Measurements from ENCODE around the gene DAP. TPM values are rescaled to one million over a fixed set of nuclear protein-coding genes. Genes with fewer than 3 reads are reported as not detected.

The DAP gene
- total and polyA plus RNA-seq, 2 of the 4 experiments (the other 2 are of a cell fraction), result 49.6 to 189 TPM

GRCh38 chr5:10674582-10674981 lies 86.5 kb downstream of the DAP start:
- Histone ChIP-seq H3K36me3 (ENCODE audit: control insufficient read depth, insufficient read depth, low read length) (peaks cover 20% of the 10 kb centered on the region), H2BK5ac (ENCODE audit: low read depth, low read length, poor library complexity, severe bottlenecking) (no peak overlapping the region), H3K9ac (ENCODE audit: low read depth, low read length) (no peak overlapping the region), H4K8ac (ENCODE audit: low read depth in 2 of 2, low read length in 2 of 2) (no peak overlapping the region), H2BK20ac (ENCODE audit: low read depth, low read length) (no peak overlapping the region), H3K9me3 (ENCODE audit: control insufficient read depth, insufficient read depth, low read length) (no peaks in the 10 kb centered on the region), H3K4me2 (ENCODE audit: low read depth, low read length) (no peak overlapping the region), H3K4me3 (ENCODE audit: insufficient read depth, low read depth, low read length) (no peak overlapping the region), H3K4ac (ENCODE audit: low read depth, low read length) (no peak overlapping the region), H2AFZ (replicated peaks; ENCODE audit: low read length, poor library complexity) (no peak overlapping the region), H4K5ac (ENCODE audit: low read depth, low read length) (no peak overlapping the region), H3K14ac (replicated peaks; ENCODE audit: low read depth, low read length) (no peak overlapping the region), H3K9me1 (ENCODE audit: insufficient read depth, low read length) (peaks cover 5% of the 10 kb centered on the region; the same call in 1 of the 2 replicates), H3K18ac (ENCODE audit: low read depth, low read length) (no peak overlapping the region), H3K79me1 (ENCODE audit: low read depth in 1 of 2, low read length in 2 of 2) (peaks cover 0 to 2% of the 10 kb centered on the region in 2 experiments; a peak in 1 of 4 replicates), H2BK120ac (ENCODE audit: low read depth, low read length) (no peak overlapping the region), H2BK15ac (ENCODE audit: low read depth, low read length) (no peak overlapping the region), H4K91ac (ENCODE audit: insufficient read depth, low read depth, low read length) (no peak overlapping the region), H3K23ac (ENCODE audit: low read depth, low read length) (no peak overlapping the region), H4K20me1 (ENCODE audit: insufficient read depth, low read length) (no peaks in the 10 kb centered on the region), H2AK9ac (replicated peaks; ENCODE audit: low read depth, low read length, poor library complexity) (no peak overlapping the region), H2AK5ac (ENCODE audit: low read depth, low read length) (no peak overlapping the region), H3K56ac (ENCODE audit: extremely low read depth, insufficient read depth, low read length) (no peak overlapping the region), H3K4me1 (ENCODE audit: control insufficient read depth, insufficient read depth, low read length) (no peaks in the 10 kb centered on the region), H3K27ac (ENCODE audit: insufficient read depth, low read length) (no peak overlapping the region), H3K27me3 (ENCODE audit: control insufficient read depth, insufficient read depth, low read length) (peaks cover 2% of the 10 kb centered on the region)
- BruUV-seq (replicated peaks), result no TSS peak
- dilution Hi-C loops (cut with HindIII; ENCODE audit: low sequenced_read_pairs, unreplicated experiment) (no loop called here), intact Hi-C loops (cut with micrococcal nuclease) (no loop called here), in situ Hi-C loops (cut with MboI; ENCODE audit: low sequenced_read_pairs) (no loop called here)
- CTCF ChIA-PET, result interaction anchor here (0.6 kb wide), 1 partner anchor 221 kb away, joined by 3 read pairs; no protein-coding TSS in a partner anchor
- TF ChIP-seq POLR2A (IDR thresholded peaks at IDR 0.05; ENCODE audit: low read depth, low read length) (no peak), CTCF (conservative IDR thresholded peaks at IDR 0.05; ENCODE audit: low read depth, low read length) (no peak), MXI1 (IDR thresholded peaks at IDR 0.05; ENCODE audit: borderline replicate concordance, low read depth, low read length) (no peak), ELK1 (IDR thresholded peaks at IDR 0.05; ENCODE audit: borderline replicate concordance, low read depth, low read length) (no peak), BHLHE40 (IDR thresholded peaks at IDR 0.05; ENCODE audit: low read depth, low read length) (no peak), MAFK (IDR thresholded peaks at IDR 0.05; ENCODE audit: low read depth, low read length) (no peak), FOS (IDR thresholded peaks at IDR 0.05; ENCODE audit: low read depth, low read length) (no peak), MAZ (IDR thresholded peaks at IDR 0.05; ENCODE audit: borderline replicate concordance, low read depth, low read length) (no peak), CHD1 (IDR thresholded peaks at IDR 0.05; ENCODE audit: low read depth, low read length) (no peak), CEBPB (IDR thresholded peaks at IDR 0.05; ENCODE audit: low read depth, low read length) (no peak), RAD21 (IDR thresholded peaks at IDR 0.05; ENCODE audit: low read length) (no peak), NFE2L2 (IDR thresholded peaks at IDR 0.05; ENCODE audit: low read depth, low read length) (no peak)
- POLR2A ChIA-PET (ENCODE audit: unreplicated experiment), result no interaction called here
- ATAC-seq (ENCODE audit: low read depth) (no peak), DNase-seq (no peak)
- 0% methylated on average over 1 of the region's 6 CpGs; no CpG with 5 or more reads in 1 of the 2 experiments for WGBS, 2 experiments (ENCODE audit: extremely low coverage in 2 of 2, insufficient read length in 1 of 2)
